Measurements from ENCODE around the gene PSEN1.

The PSEN1 gene

DNA sequence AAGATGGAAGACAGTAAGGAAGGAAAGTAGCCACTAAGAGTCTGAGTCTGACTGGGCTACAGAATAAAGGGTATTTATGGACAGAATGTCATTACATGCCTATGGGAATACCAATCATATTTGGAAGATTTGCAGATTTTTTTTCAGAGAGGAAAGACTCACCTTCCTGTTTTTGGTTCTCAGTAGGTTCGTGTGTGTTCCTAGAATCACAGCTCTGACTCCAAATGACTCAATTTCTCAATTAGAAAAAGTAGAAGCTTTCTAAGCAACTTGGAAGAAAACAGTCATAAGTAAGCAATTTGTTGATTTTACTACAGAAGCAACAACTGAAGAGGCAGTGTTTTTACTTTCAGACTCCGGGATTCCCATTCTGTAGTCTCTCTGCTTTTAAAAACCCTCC is 85.6 kb downstream of the PSEN1 start:
- no peak for DNase-seq

DNA sequence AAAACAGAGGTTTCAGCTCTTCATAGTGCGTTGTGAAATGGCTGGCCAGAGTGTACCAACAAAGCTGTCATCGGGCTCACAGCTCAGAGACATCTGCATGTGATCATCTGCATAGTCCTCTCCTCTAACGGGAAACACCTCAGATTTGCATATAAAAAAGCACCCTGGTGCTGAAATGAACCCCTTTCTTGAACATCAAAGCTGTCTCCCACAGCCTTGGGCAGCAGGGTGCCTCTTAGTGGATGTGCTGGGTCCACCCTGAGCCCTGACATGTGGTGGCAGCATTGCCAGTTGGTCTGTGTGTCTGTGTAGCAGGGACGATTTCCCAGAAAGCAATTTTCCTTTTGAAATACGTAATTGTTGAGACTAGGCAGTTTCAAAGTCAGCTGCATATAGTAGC is 86.7 kb downstream of the PSEN1 start:
- no peak for DNase-seq

GRCh38 chr14:73225496-73225895 is 89.2 kb downstream of the PSEN1 start:
- DNase-seq, result no peak

DNA sequence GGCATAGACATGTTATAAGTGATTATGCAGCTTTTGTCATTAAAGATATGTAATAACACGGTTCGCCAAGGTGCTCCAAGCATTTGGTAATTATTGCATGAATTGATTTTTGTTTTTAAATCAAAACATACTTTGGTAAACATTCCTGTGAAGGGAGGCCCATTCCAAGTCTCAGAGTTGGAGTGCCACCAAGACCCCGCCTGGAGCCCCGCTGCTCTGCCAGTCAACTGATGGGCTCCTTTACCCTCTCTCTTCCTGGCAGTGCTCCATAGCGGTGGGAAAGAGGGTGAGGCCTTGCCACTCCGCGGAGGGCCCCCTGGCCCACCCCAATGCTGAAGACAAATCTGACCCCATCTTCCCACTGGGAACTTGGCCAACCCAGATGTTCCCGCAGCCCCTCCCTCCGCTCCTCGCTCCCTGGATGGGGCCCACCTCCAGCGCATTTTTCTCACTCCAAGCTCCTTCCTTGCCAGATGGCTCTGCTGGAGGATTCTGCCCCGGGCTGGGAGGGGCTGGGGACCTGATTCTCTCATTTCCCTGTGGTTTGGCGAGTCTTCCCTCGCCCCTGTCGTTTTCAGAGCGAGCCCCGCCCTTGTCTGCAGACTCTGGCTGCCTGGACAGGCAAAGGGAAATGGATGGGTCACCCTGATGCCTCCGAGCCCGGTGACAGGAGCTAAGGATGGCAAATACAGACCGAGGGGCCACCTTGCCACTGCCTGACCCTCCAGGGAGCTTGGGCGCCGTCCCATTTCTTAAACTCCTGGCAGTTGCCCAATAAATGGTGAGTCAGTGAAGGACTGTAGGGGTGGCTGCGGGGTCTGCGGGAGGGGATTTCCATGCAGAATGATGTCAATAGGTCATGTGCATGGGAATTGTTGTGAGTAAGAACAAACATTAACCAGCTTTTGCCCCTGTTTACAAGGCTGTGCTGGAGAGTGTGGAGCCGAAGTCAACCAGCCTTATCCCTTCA is 91.8 kb downstream of the PSEN1 start:
- no peak for DNase-seq

- no peak for DNase-seq
Observed at GRCh38 chr14:73230051-73230450, 93.7 kb downstream of the PSEN1 start.

- peak; percentile 45 for DNase-seq
Observed at GRCh38 chr14:73231981-73232851, 95.9 kb downstream of the PSEN1 start.

- DNase-seq, result no peak
Observed at GRCh38 chr14:73232984-73233383, 96.7 kb downstream of the PSEN1 start.

GRCh38 chr14:73233564-73233963 is 97.3 kb downstream of the PSEN1 start:
- DNase-seq, result no peak

DNA sequence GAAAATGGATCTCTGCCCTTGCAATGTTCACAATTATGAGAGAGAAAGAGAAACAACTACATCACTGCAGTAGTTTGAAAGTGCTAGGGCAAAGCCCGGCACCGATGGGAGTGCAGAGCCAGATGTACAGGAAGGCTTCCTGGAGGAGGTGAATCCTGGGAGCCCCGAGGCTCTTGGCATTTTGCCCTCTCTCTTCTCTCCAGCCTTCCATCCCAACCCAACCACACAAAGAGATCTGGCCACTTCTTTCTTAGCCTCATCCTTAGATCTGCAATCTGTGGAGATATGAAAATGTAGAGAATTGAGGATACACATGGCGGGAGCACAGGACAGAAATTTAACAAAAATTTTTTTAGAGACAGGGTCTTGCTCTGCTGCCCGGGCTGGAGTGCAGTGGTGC is 97.7 kb downstream of the PSEN1 start:
- no peak for DNase-seq

DNA sequence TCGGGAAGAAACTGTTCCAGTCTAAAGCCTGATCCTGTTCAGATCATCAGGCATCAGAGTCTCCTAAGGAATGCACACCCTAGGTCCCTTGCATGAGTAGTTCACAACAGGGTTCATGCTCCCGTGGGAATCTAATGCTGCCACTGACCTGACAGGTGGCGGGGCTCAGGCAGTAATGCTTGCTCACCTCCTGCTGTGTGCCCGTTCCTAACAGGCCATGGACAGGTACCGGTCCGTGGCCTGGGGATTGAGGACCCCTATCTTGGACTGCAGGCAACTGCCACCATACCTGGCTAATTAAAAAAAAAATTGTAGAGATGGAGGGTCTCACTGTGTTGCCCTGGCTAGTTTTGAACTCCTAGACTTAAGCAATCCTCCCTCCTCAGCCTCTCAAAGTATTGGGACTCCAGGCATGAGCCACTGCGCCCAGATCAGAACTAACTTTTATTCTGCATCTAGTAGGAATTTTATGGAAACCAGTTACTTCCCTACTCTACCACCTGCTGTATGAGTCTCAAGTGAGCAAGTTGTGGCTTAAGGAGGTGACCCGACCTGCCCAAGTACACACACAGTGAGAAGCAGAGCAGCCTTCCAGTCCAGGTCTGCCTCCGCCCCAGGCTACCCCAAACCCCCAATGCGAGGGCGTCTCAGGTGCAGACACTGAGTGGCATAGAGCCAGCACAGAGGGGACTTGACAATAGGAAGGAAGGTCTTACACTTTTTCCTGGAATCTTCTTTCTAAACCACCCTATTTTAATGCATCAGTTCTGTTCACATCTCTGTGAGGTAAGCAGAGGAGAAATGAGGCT is 98.5 kb downstream of the PSEN1 start:
- no peak for DNase-seq

DNA sequence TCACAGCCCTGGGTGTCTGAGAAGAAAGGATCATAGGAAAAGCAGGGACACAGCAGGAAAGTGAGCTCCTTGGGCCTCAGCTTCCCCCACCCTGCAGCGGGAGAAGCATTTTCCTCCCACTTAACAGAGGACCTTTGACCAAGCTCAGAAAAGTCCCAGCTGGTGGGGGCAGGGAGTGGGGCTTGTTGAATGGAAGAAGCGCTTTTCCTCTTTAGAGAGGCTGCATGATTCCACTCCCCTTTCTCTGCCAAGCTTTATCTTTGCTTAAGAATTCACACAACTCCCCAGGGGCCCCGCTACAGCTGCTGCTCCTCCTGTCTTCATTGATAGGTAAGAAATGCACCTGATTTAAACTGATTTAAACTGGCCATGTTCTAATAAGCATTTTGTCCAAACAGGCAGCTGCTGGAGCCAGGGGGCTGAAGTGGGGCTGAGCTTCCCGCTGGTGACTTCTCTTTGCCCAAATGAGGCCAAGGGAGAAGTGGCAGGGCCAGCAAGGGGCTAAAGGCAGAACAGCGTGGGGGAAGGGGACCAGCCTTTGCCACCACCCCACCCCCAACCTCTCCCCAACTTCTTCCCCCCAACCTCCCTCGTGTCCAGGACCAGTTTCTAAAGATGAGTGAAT is 99.3 kb downstream of the PSEN1 start:
- no peak for DNase-seq

DNA sequence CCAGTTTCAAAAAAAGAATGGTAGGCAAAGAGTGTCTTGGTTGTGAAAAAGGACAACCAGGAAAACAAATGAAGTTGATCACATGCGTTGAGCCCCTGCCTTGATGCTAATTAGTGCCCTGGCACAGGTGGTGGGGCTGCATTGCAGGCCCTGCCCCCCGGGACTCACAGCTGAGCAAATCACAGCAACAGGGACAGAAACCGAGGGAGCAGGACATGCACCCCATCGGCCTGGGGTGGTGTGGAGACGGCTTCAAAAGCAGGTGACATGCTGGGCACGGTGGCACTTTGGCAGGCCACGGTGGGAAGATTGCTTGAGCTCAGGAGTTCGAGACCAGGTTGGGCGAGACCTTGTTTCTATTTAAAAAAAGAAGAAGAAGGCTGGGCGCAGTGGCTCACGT is 99.8 kb downstream of the PSEN1 start:
- DNase-seq, result no peak

DNA sequence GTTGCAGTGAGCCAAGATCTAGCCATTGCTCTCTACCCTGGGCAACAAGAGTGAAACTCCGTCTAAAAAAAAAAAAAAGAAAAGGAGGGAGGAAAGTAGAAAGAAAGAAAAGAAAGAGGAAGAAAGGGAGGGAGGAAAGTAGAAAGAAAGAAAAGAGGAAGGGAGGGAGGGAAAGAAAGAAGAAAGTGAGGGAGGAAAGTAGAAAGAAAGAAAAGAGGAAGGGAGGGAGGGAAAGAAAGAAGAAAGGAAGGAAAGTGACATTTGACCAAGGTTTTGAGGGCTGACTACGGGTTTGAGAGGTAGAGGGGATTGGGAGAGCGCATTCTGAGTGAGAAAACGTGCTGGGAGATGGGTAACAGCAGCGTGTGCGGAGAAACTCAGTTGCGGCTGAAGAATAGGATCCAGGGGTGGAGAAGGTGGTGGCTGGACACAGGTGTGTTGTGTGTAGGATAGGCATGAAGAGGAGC is 100.5 kb downstream of the PSEN1 start:
- no peak for DNase-seq

DNA sequence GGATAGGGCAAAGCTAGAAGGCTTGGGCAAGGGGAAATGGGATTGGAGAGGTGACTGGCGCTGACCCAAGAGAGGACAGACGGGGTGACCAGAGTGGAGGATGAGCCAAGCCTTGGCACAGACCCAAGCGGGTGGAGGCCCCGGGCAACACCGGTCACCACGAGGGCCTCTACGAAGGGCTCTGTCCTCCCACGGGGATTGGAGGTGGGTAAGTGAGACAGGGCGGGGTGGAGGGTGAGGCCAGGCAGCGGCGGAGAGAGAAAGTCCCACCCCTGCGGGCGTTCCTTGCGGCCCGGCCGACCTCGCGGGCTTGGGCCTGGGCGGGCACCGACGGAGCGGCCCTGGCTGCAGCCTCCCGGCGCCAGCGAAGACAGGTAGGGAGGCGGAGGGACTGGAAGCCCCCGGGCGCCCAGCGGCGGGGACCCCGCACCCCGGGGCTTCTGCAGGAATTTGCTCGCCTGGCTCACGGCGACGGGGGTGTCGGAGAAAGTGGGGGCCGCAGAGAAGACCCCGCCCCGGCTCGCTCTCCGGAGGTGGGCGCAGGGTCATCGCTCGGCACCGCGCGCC is 101.0 kb downstream of the PSEN1 start, which contains the start of gene PAPLN:
Gene PAPLN, plus strand, starts transcription at position 288 of the 567 bp plus-strand sequence. CDS start 2,273 bp downstream, outside the sequence.
- peak; percentile 58 for DNase-seq

GRCh38 chr14:73237786-73238423 is 101.6 kb downstream of the PSEN1 start:
- no peak for DNase-seq

DNA sequence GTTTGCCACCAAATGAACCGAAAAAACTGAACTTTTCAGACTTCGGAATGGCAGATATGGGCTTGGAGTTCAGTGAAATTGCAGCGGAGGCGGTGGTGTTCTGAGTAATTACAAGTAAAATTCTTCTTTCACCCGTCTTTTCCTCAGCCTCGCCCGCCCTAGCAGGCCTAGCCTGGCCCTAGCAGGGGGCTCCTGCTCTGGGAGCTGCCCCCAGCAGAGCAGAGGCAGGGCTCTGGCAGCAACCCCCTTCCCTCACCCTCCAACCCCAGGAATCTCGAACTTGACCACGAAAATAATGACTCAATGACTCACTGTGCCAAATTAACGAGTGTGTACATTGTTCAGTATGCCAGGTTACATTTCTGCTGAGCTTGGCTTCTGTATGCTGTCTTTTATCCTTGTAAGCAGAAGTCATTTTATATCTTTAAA is 102.1 kb downstream of the PSEN1 start:
- DNase-seq, result peak; percentile 27

GRCh38 chr14:73238941-73239340 is 102.6 kb downstream of the PSEN1 start:
- no peak for DNase-seq

DNA sequence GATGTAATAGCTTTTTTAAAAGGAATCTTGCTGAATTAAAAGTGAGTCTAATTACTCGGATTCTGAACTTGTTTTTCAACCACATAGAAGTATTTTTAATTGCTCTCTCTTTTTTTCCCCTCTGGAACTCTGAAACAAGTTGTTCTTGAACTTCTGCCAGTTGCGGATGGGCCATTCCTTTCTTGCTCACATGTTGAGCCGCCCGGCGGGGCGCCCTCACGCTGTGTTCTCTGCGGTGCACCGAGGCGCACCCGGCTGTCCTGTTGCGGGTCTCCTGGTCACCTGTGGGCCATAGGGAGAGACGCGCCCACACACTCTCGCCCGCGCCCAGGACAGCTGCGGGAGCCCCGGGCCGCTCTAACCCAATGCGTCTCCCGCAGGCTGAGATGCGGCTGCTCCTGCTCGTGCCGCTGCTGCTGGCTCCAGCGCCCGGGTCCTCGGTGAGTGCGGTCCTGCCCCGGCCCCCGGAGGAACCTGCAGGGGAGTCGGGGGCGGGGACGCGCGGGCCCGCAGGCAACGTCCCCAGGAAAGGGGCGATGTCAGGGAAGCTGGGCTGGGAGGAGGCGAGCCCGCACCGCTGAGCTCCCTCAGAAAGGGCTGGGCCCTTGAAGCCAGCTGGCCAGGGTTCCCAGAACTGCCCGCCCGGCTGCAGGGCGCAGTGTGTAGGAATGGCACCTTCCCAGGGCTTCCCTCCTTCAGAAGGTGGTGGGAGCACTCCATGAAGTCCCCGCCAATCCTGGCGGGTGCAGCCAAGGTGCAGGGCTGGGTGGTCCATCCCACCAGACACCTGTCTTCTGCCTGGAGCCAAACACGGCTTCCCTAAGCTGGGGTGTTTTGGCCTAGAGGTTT is 103.3 kb downstream of the PSEN1 start:
- no peak for DNase-seq

DNA sequence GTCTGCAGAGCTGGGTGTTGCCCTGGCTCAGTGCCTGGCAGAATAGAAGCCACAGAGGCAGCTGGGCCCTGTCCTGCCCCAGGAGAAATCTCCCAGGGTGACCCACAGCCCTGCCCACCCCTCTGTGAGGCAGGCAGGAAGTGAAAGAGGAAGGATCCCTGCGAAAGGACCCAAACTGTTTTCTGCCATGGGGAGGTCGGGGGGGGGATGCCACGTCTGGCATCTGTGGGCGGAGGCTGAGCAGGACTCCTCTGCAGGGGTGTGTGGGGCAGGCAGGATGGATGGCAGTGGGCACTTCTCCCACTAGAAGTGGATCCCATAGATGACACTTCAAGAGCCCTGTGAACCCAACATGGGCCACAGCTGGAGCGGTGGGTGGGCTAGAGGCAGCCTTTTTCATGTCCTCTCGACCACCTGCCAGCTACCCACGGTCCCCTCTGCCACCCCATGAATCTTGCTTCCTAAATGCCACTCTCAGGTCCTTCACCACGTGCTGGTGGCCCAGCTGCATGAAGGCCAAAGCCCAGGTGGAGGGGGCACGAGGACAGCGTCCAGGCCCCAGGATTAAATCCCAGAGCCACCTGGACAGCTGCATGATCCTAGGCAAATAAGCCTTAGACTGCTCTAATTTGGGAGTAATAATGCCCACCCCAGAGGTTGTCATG is 104.6 kb downstream of the PSEN1 start:
- DNase-seq, result no peak

Data from hematopoietic multipotent progenitor cell treated with erythropoietin and hydrocortisone succinate and interleukin-3 and kit ligand, for 6 days (in vitro differentiated cells).